ENCODE results near the gene COX10.
"Not testable (repeated sequence)": the region's sequence is repeated elsewhere in the genome, so short reads cannot be mapped to it uniquely, and the experiment has no call there.

Gene COX10

DNA sequence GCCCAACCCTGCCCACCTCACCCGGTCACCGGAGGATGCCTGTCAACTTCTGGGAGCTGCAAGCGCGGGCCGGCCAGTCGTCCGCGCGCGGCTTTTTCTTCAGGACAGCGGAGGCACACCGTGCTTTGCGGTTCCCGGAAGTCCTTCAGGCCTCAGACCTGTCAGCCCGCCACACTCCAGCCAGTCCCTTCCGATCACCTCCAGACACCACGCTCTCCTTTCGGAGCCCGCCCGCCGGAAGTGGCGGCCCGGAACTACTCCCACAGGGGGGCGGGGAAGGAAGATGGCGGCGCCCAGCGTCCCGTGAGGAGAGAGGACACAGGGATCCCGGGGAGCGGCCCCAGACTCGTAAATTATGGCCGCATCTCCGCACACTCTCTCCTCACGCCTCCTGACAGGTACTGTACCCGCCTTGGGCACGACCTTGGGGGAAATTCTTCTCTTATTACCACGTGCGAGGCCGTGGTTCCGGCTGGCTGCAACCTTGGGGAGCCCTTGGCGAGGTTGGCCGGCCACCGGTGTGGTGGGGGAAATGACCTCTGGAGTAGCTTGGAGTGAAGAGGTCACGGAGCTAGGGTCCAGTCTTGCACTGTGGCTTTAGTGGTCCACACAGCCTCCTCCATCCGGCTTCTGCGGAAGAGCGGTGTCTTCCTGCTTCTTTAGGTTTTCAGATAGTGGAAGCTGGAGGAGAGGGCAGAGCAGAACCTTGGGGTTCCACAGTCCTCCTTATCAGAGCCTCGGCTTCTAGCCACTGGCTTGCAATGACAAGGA lies at the start of gene COX10:
Gene COX10 (plus strand): TSS at position 254 of the 771 bp plus-strand sequence. CDS start 102 bp downstream, at position 356.
- DNase-seq (ENCODE audit: low read depth in 2 of 3, low spot score in 2 of 3): peak; percentile 70 to 78 (median 73)

- not testable (repeated sequence) for DNase-seq (ENCODE audit: low read depth in 2 of 3, low spot score in 2 of 3)
Observed at GRCh38 chr17:14021651-14022294, 47.5 kb upstream of the COX10 start.

DNA sequence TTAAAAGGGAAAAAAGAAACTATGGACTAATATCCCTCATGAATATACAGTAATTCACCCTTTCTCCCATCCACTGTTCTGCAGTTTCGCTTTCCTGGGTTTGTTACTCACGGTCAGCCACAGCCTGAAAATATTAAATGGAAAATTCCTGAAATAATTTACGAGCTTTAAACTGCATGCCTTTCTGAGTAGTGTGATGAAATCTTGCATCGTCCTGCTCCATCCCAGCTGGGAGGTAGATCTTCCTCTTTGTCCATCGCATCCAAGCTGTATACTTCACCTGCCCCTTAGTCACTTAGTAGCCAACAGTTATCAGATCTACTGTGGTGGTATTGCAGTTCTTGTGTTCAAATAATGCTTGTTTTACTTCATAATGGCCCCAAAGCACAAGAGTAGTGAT lies 39.5 kb upstream of the COX10 start:
- not testable (repeated sequence) for DNase-seq (ENCODE audit: low read depth in 2 of 3, low spot score in 2 of 3)

DNA sequence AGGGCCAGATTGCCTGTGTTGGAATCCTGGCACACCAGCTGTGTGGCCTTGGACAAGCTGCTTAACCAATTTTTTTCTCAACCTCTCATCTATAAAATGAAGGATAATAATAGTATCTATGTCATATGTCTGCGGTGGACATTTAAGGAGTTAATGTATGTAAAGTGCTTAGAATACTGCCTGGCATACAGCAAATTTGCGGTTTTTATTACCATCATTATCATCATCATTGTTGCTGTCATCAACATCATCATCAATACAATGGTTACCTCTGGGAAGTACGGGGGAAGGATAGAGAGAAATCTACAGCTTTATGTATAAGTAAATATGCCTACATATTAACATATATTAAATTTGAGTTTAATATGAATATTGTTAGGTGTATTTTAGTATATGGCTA lies 37.1 kb upstream of the COX10 start:
- no peak for DNase-seq (ENCODE audit: low read depth in 2 of 3, low spot score in 2 of 3)

DNA sequence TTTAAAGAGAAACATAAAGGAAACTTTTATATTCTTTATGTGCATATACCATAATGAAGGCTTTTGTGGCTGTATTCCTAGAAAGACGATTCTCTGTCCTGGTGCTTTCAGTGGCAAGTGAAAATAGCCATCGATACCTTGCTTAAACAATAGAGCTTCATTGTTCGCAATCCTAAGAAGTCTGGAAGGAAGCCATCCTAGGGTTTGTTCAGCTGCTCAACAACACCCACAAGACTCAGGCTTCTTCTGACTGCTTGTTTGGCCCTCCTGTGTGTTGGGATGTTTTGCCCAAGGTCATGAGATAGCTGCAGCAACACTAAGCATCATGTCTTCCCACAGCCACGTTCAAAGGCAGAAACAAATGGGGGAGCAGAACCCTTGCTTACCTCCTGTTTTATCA lies 36.1 kb upstream of the COX10 start:
- no peak for DNase-seq (ENCODE audit: low read depth in 2 of 3, low spot score in 2 of 3)

DNA sequence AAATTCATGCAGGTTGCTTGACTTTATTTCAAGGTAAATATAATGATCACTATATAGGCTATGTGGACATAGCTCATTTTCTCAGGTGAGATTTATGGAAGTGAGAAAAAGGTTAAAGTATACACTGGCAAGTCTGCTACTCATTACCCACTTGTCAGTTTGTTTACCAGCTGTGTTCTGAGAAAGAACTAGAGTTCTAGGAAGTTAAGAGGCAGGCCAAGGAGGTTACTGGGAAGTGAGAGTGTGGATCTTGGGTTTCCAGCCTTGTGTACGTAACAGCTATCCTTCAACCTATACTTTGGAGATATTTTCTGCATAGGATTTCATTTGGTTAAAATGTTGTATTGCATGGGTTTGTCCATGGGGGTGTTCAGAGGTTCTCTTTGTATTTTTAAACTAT lies 31.9 kb upstream of the COX10 start:
- DNase-seq (ENCODE audit: low read depth in 2 of 3, low spot score in 2 of 3): no peak

DNA sequence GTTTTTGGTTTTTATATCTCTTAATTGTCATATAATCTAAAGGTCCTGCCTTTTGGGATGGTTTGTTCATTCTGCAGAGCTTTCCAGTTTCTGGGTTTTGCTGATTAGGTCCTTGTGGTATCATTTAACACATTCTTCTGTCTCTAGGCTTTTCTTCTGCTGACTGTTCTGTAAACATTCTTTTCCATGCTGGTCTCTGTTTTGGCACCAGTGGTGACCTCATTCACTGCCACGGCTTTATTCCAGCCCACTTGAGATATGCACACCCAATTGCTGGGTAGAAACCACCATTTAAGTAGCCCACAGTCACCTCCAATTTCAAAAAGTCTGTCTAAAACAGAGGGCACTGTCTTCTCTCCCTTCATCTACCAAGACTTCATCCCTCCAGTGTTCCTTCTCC lies 31.1 kb upstream of the COX10 start:
- DNase-seq (ENCODE audit: low read depth in 2 of 3, low spot score in 2 of 3): no peak

DNA sequence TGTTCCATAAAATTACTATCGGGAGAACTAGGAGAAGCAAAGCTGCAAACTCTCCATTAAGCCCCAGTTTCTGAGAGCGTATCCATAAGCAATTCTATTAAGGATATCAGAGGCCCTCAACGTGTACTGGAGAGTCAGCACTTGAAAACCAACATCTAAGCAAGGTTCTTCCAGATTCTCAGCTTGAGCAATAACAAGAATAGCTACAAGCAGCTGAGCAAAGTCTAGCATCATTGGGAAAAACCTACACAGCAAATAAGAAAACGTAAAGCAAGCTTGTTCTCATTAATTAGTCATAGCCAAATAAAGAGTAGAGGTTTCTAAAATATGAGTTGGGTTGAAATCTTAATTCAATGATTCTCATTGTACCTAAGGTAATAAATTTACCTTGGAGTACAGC lies 26.9 kb upstream of the COX10 start:
- no peak for DNase-seq (ENCODE audit: low read depth in 2 of 3, low spot score in 2 of 3)

GRCh38 chr17:14044702-14045101 lies 24.6 kb upstream of the COX10 start:
- DNase-seq (ENCODE audit: low read depth in 2 of 3, low spot score in 2 of 3): no peak

DNA sequence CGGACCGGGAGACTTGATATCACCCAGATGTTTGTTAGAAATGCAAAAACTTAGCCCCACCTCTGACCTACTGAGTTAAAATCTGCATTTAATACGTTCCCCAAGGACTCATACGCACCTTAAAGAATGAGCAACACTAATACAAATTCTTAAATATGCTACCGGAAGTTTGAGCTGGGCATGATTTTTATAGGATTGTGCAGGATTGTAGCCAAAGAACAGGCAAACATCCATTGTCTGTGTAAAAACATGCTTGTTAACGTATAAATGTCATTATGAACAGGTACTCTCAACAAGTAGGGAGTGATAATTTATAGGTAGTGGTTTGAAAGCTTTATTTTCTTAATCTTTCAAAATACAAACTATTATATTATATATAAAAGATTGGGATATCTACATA lies 22.3 kb upstream of the COX10 start:
- DNase-seq (ENCODE audit: low read depth in 2 of 3, low spot score in 2 of 3): no peak

- DNase-seq (ENCODE audit: low read depth in 2 of 3, low spot score in 2 of 3): no peak
Observed at GRCh38 chr17:14047591-14047990, 21.7 kb upstream of the COX10 start.

- DNase-seq (ENCODE audit: low read depth in 2 of 3, low spot score in 2 of 3): no peak
Observed at GRCh38 chr17:14048169-14048568, 21.1 kb upstream of the COX10 start.

DNA sequence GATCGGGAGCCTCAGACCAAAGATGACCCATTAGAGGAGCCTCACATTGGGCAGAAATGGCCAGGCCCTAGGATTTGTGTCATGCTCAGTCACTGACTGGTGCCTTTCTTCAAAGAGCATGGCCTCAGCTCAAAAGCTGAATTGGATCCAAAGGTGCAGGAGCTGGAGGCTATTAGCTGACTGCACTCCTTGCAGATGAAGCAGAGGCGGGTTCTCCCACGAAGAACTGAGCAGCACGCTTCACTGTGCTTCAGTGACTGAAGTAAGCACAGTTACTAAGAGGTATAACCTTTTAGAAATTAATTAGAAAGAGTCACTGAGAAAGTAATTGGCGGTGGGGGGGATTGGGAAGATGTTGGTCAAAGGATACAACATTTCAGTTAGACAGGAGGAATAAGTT lies 18.7 kb upstream of the COX10 start:
- no peak for DNase-seq (ENCODE audit: low read depth in 2 of 3, low spot score in 2 of 3)

DNA sequence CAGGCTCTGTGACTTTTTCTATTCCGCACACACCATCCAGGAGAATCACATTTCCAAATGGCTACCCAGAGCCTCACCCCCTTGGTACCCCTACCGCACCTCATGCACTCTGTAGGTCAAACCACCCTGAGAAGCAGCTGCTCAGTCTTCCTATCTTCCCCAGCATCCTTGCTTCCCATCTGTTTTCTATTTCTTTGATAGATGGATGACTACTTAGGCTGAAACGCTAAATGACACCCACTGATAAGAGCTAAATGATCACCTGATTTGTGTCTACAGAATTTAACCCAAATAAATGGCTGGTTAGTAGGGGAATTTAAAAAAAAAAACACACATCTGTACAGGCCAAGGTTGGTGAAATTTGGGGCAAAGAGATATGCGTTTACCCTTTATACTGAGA lies 17.6 kb upstream of the COX10 start:
- DNase-seq (ENCODE audit: low read depth in 2 of 3, low spot score in 2 of 3): no peak

- DNase-seq (ENCODE audit: low read depth in 2 of 3, low spot score in 2 of 3): no peak
Observed at GRCh38 chr17:14052886-14053615, 16.3 kb upstream of the COX10 start.

DNA sequence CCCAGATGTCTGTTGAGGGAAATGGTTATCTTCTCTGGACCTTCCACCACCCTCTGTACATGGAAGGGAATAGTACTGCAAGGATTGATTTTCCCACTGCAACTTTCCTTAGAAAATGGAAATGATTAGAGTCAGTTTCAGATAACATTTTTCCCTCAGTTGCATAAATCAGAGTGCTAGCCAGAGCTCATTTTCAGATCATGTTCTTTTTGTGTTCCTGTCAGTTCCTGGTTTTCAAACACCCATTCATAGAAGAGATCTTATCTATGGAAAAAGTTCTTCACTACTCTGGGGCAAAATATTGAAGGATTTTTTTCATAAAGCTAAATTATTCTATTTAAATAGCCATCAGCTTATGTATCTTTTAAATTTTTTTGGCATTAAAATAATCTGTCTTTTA lies 11.7 kb upstream of the COX10 start:
- no peak for DNase-seq (ENCODE audit: low read depth in 2 of 3, low spot score in 2 of 3)

DNA sequence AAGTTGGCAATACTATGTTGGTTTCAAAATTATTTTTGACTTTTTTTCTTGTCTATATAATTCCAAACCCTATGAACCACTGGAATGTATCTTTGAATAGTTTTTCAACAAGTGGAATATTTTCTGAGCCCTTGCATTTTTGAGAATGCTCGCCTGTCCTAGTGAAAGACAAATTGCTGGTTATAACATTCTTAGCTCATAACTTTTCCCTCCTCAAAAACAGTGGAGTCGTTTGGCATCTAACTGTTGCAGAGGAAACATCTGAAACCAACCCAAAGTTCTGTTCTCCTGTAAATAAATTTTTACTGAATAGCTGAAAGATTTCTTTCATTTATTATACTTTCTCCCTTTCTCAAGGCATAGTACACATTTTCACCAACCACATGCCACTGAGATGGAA lies 11.3 kb upstream of the COX10 start:
- DNase-seq (ENCODE audit: low read depth in 2 of 3, low spot score in 2 of 3): no peak

DNA sequence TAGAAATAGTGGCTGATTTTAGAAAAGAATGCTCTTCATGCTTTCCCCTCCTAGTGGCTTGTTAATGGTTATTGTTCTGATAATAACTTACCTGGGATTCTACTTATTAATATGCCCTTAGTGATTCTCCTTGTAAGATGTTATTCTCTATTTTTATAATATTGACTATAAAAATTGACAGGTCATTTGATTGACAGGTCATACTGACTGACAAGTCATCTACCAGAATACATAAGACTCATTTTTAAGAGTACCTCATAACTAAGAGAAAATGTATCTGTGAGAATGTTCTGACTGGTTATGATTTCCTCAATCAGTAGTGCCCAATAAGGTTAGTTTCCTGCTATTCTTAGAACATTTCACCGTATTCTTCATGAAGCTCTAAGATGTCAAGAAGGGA lies 8.6 kb upstream of the COX10 start:
- no peak for DNase-seq (ENCODE audit: low read depth in 2 of 3, low spot score in 2 of 3)

DNA sequence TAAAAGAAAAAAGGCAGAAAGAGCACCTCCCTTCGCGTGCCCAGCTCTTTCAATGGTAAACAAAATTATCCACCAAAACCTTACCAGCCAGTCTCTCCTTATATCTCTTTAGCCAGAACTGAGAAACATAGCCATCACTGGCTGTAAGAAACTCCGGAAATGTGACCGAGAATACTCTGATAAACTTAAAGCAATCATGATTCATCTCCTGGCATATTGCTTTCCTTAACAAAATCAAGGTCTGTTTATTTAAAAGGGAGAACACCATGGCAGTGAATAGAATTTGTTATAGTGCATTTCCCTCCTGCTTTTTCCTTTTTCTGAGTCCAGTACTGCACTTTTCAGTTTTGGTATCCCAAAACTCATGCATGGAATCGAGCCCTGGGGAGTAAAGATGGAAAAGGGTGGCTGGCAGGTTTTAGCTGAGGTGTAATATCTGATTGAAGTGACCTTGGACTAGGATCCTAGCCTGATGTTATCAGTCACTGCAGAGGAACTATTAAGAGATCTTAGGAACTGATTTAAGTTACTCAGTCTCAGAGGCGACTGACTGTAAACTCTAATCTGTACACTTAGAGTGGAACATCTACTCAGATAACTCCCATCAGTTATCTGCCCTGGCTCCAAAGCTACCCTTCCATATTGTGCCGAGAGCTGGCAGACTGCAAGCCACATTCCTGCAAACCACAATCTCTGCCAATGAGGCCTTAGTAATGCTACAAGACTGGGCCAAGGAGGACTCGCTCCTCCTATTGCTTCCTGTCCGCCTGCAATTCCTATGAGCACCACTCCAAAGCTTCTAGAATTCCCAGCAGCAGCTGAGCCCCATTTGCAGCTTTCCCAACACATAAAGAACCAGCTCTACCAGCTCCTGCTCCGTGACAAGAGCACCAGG lies 7.4 kb upstream of the COX10 start:
- no peak for DNase-seq (ENCODE audit: low read depth in 2 of 3, low spot score in 2 of 3)

DNA sequence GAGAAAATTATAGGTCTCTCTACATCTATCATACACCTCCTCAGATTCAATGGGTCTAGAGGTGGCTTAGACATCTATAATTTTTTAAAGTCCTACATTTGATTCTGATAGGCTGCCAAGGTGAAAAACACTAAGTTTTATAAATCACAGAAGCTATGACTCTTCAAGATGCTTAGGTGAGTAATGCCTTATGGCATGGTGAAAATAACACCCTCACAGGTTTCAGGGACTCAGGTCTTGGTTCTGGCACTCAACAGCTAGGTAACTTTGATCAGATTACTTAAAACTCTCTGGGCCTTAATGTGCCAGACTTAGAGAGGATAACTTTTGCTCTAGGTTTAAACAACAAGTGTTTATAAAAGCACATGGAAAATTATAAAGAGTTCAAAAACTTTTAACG lies 2.0 kb upstream of the COX10 start:
- DNase-seq (ENCODE audit: low read depth in 2 of 3, low spot score in 2 of 3): no peak

DNA sequence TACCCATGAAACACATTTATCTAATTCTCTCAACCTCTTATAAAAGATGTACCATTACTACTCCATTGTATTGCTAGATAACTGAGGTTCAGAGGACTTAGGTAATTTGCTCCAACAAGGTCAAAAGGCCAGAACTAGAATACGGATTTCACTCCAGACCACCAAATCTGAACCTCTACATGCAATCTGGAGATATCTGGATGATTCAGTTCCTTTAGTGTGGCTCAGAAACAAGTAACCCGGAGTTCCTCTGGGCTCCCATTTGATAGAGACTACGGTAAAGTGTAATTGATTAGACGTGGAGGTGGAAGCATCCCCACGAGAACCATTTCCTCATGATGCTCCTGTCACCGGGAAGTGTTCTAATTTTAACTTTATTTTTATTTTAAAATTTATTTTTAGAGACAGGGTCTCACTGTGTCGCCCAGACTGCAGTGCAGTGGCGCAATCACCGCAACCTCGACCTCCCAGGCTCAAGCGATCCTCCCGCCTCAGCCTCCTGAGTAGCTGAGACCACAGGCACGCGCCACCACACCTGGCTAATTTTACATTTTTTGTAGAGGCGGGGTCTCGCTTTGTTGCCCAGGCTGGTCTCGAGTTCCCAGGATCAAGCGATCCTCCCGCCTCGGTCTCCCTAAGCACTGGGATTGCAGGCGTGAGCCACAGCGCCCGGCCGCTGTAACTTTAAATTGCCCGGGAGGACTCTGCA lies 608 bp upstream of the COX10 start:
- DNase-seq (ENCODE audit: low read depth in 2 of 3, low spot score in 2 of 3): no peak

Data from activated CD8-positive, alpha-beta memory T cell treated with anti-CD3 and anti-CD28 coated beads for 48 hours (primary cell).